Mucosa of stomach (tissue), 1 donor: ENCODE measurements around the gene TASOR2.

Source experiments
- H3K27me3 ChIP-seq: one replicate; pipeline ENCODE4 v1.7.0; 2013; ENCODE audit warnings: mild to moderate bottlenecking, low read length; ENCODE audit not compliant: control insufficient read depth, insufficient read depth
- H3K36me3 ChIP-seq: one replicate; pipeline ENCODE4 v1.7.0; 2013; ENCODE audit warnings: low read length; ENCODE audit not compliant: control insufficient read depth, insufficient read depth
- H3K4me1 ChIP-seq: one replicate; pipeline ENCODE4 v1.7.0; 2013; ENCODE audit warnings: mild to moderate bottlenecking, low read length; ENCODE audit not compliant: control insufficient read depth, insufficient read depth
- H3K4me3 ChIP-seq: one replicate; pipeline ENCODE4 v1.7.0; 2013; ENCODE audit warnings: low read length
- H3K9ac ChIP-seq: one replicate; pipeline ENCODE4 v1.7.0; 2013; ENCODE audit warnings: mild to moderate bottlenecking, low read length, moderate library complexity
- H3K9me3 ChIP-seq: one replicate; pipeline ENCODE4 v1.7.0; 2013; ENCODE audit warnings: mild to moderate bottlenecking, low read length, moderate library complexity; ENCODE audit not compliant: control insufficient read depth
- donor health status: Pancreatic carcinoma.

The TASOR2 gene

DNA sequence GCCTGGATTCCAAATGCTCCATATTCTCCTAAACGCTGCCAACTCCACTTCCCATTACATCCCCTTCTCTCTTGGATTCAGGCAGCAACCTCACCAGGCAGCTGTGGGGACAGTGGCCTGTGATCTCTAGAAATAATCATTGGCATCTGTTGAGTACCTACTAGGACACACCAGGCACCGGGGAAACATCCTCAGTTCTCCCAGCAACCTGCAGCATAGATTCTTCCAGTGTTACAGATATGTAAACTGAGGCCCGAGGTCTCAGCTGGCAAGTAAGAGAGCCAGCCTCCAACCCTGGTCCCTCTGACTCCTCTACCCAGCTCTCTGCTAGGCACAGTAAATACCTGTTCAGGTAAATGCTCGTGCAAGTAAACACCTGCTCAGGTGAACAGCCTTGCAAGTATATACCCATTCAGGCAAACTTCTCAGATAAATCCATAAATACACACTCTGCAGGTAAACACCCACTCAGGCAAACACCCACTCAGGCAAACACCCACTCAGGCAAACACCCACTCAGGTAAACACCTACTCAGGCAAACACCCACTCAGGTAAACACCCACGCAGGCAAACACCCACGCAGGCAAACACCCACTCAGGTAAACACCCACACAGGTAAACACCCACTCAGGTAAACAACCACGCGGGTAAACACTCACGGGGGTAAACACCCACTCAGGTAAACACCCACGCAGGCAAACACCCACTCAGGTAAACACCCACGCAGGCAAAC, 37.0 kb upstream of the TASOR2 start:
- Histone ChIP-seq H3K27me3 (no peaks in the 10 kb centered on the region), H3K9me3 (no peaks in the 10 kb centered on the region), H3K4me3 (no peak overlapping the region), H3K9ac (no peak overlapping the region), H3K4me1 (peaks cover 57% of the 10 kb centered on the region), H3K36me3 (peaks cover 4% of the 10 kb centered on the region)

DNA sequence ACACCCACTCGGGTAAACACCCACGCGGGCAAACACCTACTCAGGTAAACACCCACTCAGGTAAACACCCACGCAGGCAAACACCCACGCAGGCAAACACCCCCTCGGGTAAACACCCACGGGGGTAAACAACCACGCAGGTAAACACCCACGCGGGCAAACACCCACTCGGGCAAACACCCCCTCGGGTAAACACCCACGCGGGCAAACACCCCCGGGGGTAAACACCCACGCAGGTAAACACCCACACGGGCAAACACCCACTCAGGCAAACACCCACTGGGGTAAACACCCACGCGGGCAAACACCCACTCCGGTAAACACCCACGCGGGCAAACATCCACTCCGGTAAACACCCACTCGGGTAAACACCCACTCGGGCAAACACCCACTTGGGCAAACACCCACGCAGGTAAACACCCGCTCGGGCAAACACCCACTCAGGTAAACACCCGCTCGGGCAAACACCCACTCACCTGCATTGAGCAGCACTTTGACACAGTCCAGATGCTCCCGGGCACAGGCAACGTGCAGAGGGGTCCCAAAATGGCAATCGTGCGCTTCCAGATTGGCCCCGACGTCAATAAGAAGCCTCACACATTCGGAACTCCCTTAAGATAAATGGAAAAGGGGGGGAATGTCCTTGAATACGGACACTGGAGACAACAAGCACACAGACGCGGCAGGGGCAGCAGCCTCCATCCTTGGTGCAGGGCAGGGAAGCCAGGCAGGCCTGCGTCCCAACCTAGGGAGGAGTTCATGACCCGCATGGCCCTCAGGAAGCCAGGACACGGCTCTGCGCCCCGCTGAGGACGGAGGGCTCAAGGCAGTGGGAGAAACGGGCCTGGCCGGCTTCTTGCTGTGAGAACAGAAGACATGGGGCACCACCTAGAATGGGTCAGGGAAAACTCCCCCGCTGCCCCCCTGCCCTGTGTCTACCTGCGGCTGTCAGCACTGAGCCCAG, 35.9 kb upstream of the TASOR2 start:
- H3K4me1 ChIP-seq, result peaks cover 63% of the 10 kb centered on the region
- H3K9ac ChIP-seq, result no peak overlapping the region
- no peak overlapping the region for H3K4me3 ChIP-seq
- H3K27me3 ChIP-seq, result no peaks in the 10 kb centered on the region
- H3K9me3 ChIP-seq, result no peaks in the 10 kb centered on the region
- H3K36me3 ChIP-seq, result peaks cover 4% of the 10 kb centered on the region

DNA sequence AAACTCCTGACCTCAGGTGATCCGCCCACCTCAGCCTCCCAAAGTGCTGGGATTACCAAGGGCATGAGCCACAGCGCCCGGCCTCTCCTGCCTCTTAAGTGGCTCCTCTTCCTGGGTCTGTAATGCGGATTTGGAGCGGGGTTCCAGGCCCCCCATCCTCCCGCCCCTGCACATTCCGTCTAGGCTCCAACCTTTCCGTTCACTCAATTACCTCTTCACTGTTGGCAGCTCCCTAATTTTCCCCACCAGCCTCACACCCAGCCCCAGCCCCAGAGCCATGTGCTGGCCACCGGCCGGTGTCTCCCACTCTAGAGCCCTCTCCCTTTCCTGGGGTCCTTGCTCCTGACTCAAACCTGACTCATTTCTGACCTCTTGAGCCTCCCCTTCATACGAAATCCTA, 34.9 kb upstream of the TASOR2 start:
- Histone ChIP-seq H3K9ac (no peak overlapping the region), H3K27me3 (no peaks in the 10 kb centered on the region), H3K4me3 (no peak overlapping the region), H3K4me1 (peaks cover 67% of the 10 kb centered on the region), H3K9me3 (no peaks in the 10 kb centered on the region), H3K36me3 (peaks cover 4% of the 10 kb centered on the region)

DNA sequence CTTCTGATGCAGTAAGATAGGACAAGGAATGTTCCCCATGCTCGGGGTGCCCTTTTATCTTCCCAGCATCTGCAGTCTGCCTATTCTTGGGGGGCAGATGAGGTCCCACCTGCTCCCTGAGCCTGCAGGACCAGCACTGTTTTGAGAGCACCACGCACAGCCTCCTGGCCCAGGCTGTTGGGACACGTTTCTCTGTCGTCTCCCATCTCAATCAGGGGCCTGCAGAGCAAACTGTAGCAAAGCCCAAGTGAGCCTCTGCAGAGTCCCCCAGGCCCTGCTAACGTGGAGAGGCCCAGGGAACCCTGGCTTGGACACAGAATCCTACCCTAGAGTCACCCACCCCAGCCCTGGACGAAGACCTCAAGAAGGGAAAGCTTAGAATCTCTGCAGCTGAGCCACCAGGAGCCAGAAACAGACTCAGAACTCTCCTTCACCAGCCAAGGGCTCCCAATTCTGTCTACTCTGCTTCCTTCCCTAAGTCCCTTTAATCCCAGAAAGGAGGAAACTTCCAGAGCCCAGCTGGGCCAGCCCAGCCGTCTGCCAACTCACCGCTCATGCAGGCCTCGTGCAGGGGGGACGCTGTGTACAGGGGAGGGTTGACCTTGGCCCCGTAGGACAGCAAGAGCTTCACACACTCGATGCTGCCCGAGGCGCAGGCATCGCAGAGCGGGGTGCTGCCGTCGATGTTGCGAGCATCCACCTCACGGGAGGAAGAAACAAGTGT, 33.8 kb upstream of the TASOR2 start:
- H3K36me3 ChIP-seq, result peaks cover 4% of the 10 kb centered on the region
- H3K4me1 ChIP-seq, result peaks cover 69% of the 10 kb centered on the region
- no peak overlapping the region for H3K4me3 ChIP-seq
- no peaks in the 10 kb centered on the region for H3K9me3 ChIP-seq
- no peak overlapping the region for H3K9ac ChIP-seq
- no peaks in the 10 kb centered on the region for H3K27me3 ChIP-seq

DNA sequence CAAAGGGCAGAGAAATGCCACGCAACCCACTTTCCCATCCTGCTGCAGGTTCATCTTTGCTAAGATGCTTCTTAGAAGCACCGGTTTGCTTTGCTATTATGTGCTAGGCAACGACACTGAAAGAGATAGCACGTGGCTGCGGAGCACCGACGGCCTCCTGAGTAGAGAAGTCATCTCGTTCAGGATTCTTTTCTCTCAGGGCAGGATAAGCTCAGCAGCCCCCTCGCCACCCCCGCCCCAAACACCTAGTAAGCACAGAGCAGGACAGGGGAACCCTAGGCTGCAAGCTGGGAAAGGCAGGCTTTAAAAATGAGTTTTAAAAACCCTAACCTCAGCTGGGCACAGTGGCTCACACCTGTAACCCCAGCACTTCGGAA, 33.3 kb upstream of the TASOR2 start:
- Histone ChIP-seq H3K27me3 (no peaks in the 10 kb centered on the region), H3K36me3 (peaks cover 4% of the 10 kb centered on the region), H3K9ac (no peak overlapping the region), H3K4me3 (no peak overlapping the region), H3K9me3 (no peaks in the 10 kb centered on the region), H3K4me1 (peaks cover 64% of the 10 kb centered on the region)

DNA sequence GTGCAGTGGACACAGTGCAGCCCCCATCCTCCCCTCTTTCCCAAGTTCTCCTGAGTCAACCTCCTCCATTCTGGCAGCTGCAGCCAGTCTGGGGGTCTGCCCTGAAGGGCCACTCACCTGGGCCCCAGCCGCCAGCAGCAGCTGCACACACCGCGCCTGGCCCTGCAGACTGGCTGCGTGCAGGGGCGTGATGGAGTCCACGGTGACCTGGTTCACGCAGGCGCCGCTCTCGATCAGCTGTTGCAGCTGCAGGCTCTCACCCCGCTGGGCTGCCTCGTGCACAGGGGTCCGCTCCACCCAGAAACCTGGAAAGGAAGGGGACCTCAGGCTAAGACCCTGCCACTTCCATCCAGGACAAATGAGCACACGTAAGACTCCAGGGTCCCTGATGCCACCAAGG, 31.9 kb upstream of the TASOR2 start:
- Histone ChIP-seq H3K36me3 (peaks cover 2% of the 10 kb centered on the region), H3K4me1 (peaks cover 50% of the 10 kb centered on the region), H3K9me3 (no peaks in the 10 kb centered on the region), H3K27me3 (no peaks in the 10 kb centered on the region), H3K9ac (no peak overlapping the region), H3K4me3 (no peak overlapping the region)

DNA sequence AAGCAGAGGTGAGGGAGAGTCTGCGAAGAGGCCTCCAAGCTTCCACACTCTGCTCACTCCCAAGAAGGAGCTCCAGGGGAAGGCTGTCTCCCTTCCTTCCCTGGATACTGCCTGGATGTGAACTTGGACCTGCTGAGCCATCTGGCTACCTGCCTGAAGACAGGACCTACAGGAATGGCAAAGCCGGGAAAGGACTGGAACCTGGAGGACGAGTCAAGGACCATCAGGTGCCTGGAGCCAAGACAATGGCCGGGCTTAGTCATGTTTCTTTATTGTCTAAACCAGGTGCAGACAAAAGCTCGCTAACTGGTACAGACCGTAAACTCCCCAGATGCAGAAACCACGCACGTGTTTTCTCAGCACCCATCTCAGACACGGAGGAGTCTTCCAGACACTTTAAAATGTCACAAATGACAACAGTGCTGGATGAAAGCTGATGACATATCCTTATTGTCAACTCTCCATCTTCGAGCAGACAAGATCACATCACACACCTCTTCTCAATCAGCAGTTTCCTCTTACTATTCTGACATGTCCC, 30.4 kb upstream of the TASOR2 start:
- Histone ChIP-seq H3K9me3 (no peaks in the 10 kb centered on the region), H3K36me3 (no peaks in the 10 kb centered on the region), H3K4me3 (no peak overlapping the region), H3K4me1 (peaks cover 50% of the 10 kb centered on the region), H3K9ac (no peak overlapping the region), H3K27me3 (no peaks in the 10 kb centered on the region)

DNA sequence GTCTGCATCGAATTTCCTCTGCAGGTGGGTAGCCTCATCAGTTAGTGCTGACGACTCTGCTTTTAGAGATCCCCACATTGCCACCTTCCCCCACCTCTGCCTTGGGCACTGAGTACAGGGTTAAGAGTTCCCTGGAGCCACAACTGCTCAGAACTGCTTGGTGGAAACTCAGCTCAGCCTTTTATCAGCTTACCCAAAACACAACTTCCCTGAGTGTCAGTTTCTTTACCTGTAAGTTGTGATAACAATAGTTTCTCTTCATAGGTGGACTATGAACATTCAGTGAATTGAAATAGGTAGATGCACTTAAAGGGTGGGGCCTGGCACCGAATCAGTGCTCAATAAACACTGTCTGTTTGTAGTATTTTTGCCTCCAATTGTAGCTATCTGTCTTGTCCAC, 29.5 kb upstream of the TASOR2 start:
- H3K9ac ChIP-seq, result no peak overlapping the region
- no peak overlapping the region for H3K4me3 ChIP-seq
- peaks cover 58% of the 10 kb centered on the region for H3K4me1 ChIP-seq
- no peaks in the 10 kb centered on the region for H3K27me3 ChIP-seq
- no peaks in the 10 kb centered on the region for H3K36me3 ChIP-seq
- no peaks in the 10 kb centered on the region for H3K9me3 ChIP-seq

DNA sequence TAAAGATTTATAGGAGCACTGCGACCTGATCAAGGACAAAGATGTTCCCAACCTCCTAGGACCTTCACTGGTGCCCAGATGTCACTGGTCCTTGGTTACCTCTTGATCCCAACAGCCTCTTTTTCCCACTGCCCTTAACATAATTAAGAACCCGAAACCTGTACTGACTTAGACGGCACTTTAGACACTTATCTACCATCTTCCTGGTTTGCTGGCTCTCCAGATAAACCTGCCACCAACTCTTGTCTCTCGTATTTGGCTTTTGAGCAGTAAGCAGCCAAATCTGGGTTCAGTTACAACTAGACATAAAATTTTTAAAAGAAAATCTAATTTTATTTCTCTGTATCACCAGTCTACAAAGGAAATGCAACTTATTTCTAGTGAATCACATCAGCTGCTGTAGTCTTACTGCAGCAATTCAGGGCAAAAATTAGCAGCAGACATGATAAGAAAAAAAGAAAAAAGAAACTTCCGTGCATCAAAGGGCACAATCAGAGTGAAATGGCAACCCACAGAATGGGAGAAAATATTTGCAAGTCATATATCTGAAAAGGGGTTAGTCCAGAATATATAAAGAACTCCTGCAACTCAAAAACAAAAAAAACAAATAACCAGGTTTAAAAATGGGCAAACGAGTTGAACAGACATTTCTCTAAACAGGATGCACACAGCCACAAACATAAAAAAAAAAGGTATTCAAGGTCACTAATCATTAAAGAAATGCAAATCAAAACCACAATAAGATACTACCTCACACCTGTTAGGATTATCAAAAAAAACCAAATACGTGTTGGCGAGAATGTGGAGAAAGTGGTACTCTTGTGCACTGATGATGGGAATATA, 27.7 kb upstream of the TASOR2 start:
- Histone ChIP-seq H3K9ac (no peak overlapping the region), H3K36me3 (no peaks in the 10 kb centered on the region), H3K4me3 (no peak overlapping the region), H3K4me1 (peaks cover 61% of the 10 kb centered on the region), H3K9me3 (no peaks in the 10 kb centered on the region), H3K27me3 (no peaks in the 10 kb centered on the region)

DNA sequence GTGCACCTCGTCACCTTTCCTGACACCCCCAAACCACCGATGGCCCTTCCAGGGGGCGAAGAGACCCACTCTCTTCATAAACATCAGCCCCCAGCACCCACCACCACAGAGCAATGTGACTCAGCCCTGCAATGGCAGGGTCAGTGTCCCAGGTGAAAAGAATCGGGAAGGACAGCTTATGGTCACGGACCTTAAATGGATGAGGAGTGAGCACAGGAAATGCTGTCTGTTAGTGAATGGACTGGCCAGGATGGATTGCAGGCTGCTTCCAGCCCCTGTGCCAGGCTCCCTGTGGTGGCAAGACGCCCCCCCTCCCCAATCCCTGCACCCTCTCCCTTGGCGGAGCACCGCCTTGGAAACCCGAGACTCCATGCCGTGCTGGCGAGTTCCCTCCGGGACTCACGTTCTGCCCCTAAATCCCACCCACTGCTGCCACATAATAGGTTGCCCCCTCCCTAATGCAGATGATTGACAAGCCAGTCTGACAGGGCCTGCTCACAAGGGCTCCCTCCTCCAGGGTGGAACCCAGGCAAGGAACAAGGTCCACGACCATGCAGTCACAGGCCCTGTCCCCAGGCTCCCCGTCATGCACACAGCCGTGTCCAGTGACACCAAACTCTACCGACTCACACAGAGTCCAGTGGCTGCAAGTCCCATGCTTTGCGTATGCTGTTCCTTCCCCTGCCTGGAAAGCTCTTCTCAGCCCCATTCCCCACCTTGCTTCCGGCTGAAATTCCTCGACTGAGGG, 25.6 kb upstream of the TASOR2 start:
- Histone ChIP-seq H3K4me1 (peaks cover 48% of the 10 kb centered on the region), H3K9me3 (no peaks in the 10 kb centered on the region), H3K36me3 (no peaks in the 10 kb centered on the region), H3K9ac (no peak overlapping the region), H3K4me3 (no peak overlapping the region), H3K27me3 (no peaks in the 10 kb centered on the region)
